ENCODE measurements around the gene JDP2.

JDP2 gene

GRCh38 chr14:75476274-75476995, 48.6 kb downstream of the JDP2 start:
- no peaks in the 10 kb centered on the region for H3K9me3 ChIP-seq (ENCODE audit: control insufficient read depth, low read depth, low read length)
- H3K4me3 ChIP-seq (ENCODE audit: low read length) = no peak overlapping the region
- peaks cover 14% of the 10 kb centered on the region for H3K4me1 ChIP-seq (ENCODE audit: control insufficient read depth, low read depth, low read length)
- no peaks in the 10 kb centered on the region for H3K27me3 ChIP-seq (ENCODE audit: control insufficient read depth, insufficient read depth, low read length)
- peaks cover 10% of the 10 kb centered on the region for H3K36me3 ChIP-seq (ENCODE audit: control insufficient read depth, low read depth, low read length)
- H3K9ac ChIP-seq (ENCODE audit: low read length) = no peak overlapping the region
- H3K27ac ChIP-seq (ENCODE audit: low read length) = no peak overlapping the region

GRCh38 chr14:75477881-75478280, 50.1 kb downstream of the JDP2 start:
- Histone ChIP-seq H3K27me3 (ENCODE audit: control insufficient read depth, insufficient read depth, low read length) (no peaks in the 10 kb centered on the region), H3K27ac (ENCODE audit: low read length) (no peak overlapping the region), H3K4me3 (ENCODE audit: low read length) (no peak overlapping the region), H3K9me3 (ENCODE audit: control insufficient read depth, low read depth, low read length) (no peaks in the 10 kb centered on the region), H3K36me3 (ENCODE audit: control insufficient read depth, low read depth, low read length) (no peaks in the 10 kb centered on the region), H3K9ac (ENCODE audit: low read length) (no peak overlapping the region), H3K4me1 (ENCODE audit: control insufficient read depth, low read depth, low read length) (peaks cover 14% of the 10 kb centered on the region)

GRCh38 chr14:75479770-75480600, 52.2 kb downstream of the JDP2 start:
- Histone ChIP-seq H3K4me3 (ENCODE audit: low read length) (no peak overlapping the region), H3K27me3 (ENCODE audit: control insufficient read depth, insufficient read depth, low read length) (no peaks in the 10 kb centered on the region), H3K36me3 (ENCODE audit: control insufficient read depth, low read depth, low read length) (no peaks in the 10 kb centered on the region), H3K9ac (ENCODE audit: low read length) (peak overlapping the region; percentile 2), H3K4me1 (ENCODE audit: control insufficient read depth, low read depth, low read length) (peaks cover 14% of the 10 kb centered on the region), H3K27ac (ENCODE audit: low read length) (no peak overlapping the region), H3K9me3 (ENCODE audit: control insufficient read depth, low read depth, low read length) (no peaks in the 10 kb centered on the region)

- Histone ChIP-seq H3K27me3 (ENCODE audit: control insufficient read depth, insufficient read depth, low read length) (no peaks in the 10 kb centered on the region), H3K9ac (ENCODE audit: low read length) (no peak overlapping the region), H3K4me3 (ENCODE audit: low read length) (no peak overlapping the region), H3K36me3 (ENCODE audit: control insufficient read depth, low read depth, low read length) (no peaks in the 10 kb centered on the region), H3K27ac (ENCODE audit: low read length) (no peak overlapping the region), H3K4me1 (ENCODE audit: control insufficient read depth, low read depth, low read length) (peaks cover 6% of the 10 kb centered on the region), H3K9me3 (ENCODE audit: control insufficient read depth, low read depth, low read length) (no peaks in the 10 kb centered on the region)
Measured at GRCh38 chr14:75482366-75482765, 54.5 kb downstream of the JDP2 start.

GRCh38 chr14:75484711-75485429, 57.0 kb downstream of the JDP2 start:
- H3K27me3 ChIP-seq (ENCODE audit: control insufficient read depth, insufficient read depth, low read length) = no peaks in the 10 kb centered on the region
- H3K4me1 ChIP-seq (ENCODE audit: control insufficient read depth, low read depth, low read length) = peaks cover 6% of the 10 kb centered on the region
- no peaks in the 10 kb centered on the region for H3K9me3 ChIP-seq (ENCODE audit: control insufficient read depth, low read depth, low read length)
- no peak overlapping the region for H3K9ac ChIP-seq (ENCODE audit: low read length)
- H3K4me3 ChIP-seq (ENCODE audit: low read length) = no peak overlapping the region
- H3K36me3 ChIP-seq (ENCODE audit: control insufficient read depth, low read depth, low read length) = no peaks in the 10 kb centered on the region
- no peak overlapping the region for H3K27ac ChIP-seq (ENCODE audit: low read length)

- Histone ChIP-seq H3K27me3 (ENCODE audit: control insufficient read depth, insufficient read depth, low read length) (no peaks in the 10 kb centered on the region), H3K4me1 (ENCODE audit: control insufficient read depth, low read depth, low read length) (no peaks in the 10 kb centered on the region), H3K9ac (ENCODE audit: low read length) (no peak overlapping the region), H3K4me3 (ENCODE audit: low read length) (no peak overlapping the region), H3K9me3 (ENCODE audit: control insufficient read depth, low read depth, low read length) (no peaks in the 10 kb centered on the region), H3K36me3 (ENCODE audit: control insufficient read depth, low read depth, low read length) (no peaks in the 10 kb centered on the region), H3K27ac (ENCODE audit: low read length) (no peak overlapping the region)
Measured at GRCh38 chr14:75486318-75486717, 58.5 kb downstream of the JDP2 start.

- Histone ChIP-seq H3K4me1 (ENCODE audit: control insufficient read depth, low read depth, low read length) (no peaks in the 10 kb centered on the region), H3K36me3 (ENCODE audit: control insufficient read depth, low read depth, low read length) (no peaks in the 10 kb centered on the region), H3K27ac (ENCODE audit: low read length) (no peak overlapping the region), H3K4me3 (ENCODE audit: low read length) (no peak overlapping the region), H3K9me3 (ENCODE audit: control insufficient read depth, low read depth, low read length) (no peaks in the 10 kb centered on the region), H3K9ac (ENCODE audit: low read length) (no peak overlapping the region), H3K27me3 (ENCODE audit: control insufficient read depth, insufficient read depth, low read length) (no peaks in the 10 kb centered on the region)
Measured at GRCh38 chr14:75487155-75487671, 59.4 kb downstream of the JDP2 start.

- Histone ChIP-seq H3K27ac (ENCODE audit: low read length) (no peak overlapping the region), H3K4me3 (ENCODE audit: low read length) (no peak overlapping the region), H3K27me3 (ENCODE audit: control insufficient read depth, insufficient read depth, low read length) (no peaks in the 10 kb centered on the region), H3K9ac (ENCODE audit: low read length) (no peak overlapping the region), H3K36me3 (ENCODE audit: control insufficient read depth, low read depth, low read length) (no peaks in the 10 kb centered on the region), H3K4me1 (ENCODE audit: control insufficient read depth, low read depth, low read length) (no peaks in the 10 kb centered on the region), H3K9me3 (ENCODE audit: control insufficient read depth, low read depth, low read length) (no peaks in the 10 kb centered on the region)
Measured at GRCh38 chr14:75489480-75489837, 61.6 kb downstream of the JDP2 start.

GRCh38 chr14:75491376-75491978, 63.7 kb downstream of the JDP2 start:
- no peak overlapping the region for H3K4me3 ChIP-seq (ENCODE audit: low read length)
- no peaks in the 10 kb centered on the region for H3K36me3 ChIP-seq (ENCODE audit: control insufficient read depth, low read depth, low read length)
- no peaks in the 10 kb centered on the region for H3K4me1 ChIP-seq (ENCODE audit: control insufficient read depth, low read depth, low read length)
- no peak overlapping the region for H3K9ac ChIP-seq (ENCODE audit: low read length)
- no peaks in the 10 kb centered on the region for H3K27me3 ChIP-seq (ENCODE audit: control insufficient read depth, insufficient read depth, low read length)
- H3K9me3 ChIP-seq (ENCODE audit: control insufficient read depth, low read depth, low read length) = no peaks in the 10 kb centered on the region
- no peak overlapping the region for H3K27ac ChIP-seq (ENCODE audit: low read length)

- H3K9me3 ChIP-seq (ENCODE audit: control insufficient read depth, low read depth, low read length) = no peaks in the 10 kb centered on the region
- H3K9ac ChIP-seq (ENCODE audit: low read length) = no peak overlapping the region
- no peak overlapping the region for H3K4me3 ChIP-seq (ENCODE audit: low read length)
- H3K27ac ChIP-seq (ENCODE audit: low read length) = no peak overlapping the region
- no peaks in the 10 kb centered on the region for H3K36me3 ChIP-seq (ENCODE audit: control insufficient read depth, low read depth, low read length)
- no peaks in the 10 kb centered on the region for H3K27me3 ChIP-seq (ENCODE audit: control insufficient read depth, insufficient read depth, low read length)
- no peaks in the 10 kb centered on the region for H3K4me1 ChIP-seq (ENCODE audit: control insufficient read depth, low read depth, low read length)
Measured at GRCh38 chr14:75492832-75493591, 65.2 kb downstream of the JDP2 start.
